GM18858 (cell line): Measurements from ENCODE around the gene STAMBPL1.

Experiments used
- ATAC-seq: cut with Tn5 transposase; IDR thresholded peaks from one replicate; pipeline ENCODE4 v1.9.1; 2021; ENCODE audit not compliant: unreplicated experiment

Gene STAMBPL1

DNA sequence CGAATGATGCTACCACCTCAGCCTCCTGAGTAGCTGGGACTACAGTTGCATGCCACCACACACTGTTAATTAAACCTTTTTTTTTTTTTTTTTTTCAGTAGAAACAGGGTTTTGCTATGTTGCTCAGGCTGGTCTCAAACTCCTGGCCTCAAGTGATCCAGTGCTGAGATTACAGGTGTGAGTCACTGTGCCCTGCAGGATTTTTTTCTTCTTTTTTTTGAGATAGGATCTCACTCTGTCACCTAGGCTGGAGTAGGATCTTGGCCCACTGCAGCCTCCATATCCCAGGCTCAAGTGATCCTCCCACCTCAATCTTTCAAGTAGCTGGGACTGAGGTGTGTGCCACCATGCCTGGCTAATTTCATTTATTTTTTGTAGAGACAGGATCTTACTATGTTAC is 66.2 kb downstream of the STAMBPL1 start:
- no peak for ATAC-seq

DNA sequence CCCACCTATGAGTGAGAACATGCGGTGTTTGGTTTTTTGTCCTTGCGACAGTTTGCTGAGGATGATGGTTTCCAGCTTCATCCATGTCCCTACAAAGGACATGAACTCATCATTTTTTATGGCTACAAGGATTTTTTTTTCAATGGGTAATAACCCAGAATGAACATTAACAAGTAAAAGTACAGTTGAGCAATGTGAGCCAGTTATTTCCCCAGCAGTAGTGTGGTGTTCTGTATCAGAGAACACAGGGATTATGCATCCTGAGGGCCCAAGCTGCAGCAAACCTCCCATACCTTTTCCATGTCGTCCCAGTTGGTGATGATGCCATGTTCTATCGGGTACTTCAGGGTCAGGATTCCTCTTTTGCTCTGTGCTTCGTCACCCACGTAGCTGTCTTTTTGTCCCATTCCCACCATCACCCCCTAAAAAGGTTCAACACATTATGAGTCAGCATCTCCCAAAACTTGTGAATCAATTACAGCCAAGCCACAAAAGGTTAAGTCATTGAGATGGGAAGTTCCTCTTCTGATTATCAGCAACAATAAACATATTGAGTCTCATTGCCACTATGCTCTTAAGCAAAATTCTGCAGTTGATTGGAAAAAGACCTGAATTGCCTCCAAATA is 67.0 kb downstream of the STAMBPL1 start:
- ATAC-seq = no peak

DNA sequence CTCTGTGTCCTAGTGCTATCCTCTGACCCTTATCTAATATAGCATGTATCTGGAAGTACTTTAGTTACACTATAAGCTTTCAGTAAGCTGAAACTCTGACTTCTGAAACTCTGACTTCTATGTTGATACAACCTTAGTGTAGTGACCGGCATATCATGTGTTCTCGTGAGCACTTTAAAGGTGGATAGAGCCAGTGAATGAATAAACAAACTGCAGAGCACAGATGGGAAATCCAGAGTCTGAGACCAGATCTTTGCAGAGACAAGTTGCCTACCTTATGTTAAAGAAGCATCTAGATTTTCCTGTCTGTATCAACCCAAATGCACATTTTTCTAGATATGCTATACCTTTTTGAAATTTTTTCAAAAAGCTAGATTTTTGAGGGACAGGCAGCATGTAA is 69.0 kb downstream of the STAMBPL1 start:
- ATAC-seq = no peak

DNA sequence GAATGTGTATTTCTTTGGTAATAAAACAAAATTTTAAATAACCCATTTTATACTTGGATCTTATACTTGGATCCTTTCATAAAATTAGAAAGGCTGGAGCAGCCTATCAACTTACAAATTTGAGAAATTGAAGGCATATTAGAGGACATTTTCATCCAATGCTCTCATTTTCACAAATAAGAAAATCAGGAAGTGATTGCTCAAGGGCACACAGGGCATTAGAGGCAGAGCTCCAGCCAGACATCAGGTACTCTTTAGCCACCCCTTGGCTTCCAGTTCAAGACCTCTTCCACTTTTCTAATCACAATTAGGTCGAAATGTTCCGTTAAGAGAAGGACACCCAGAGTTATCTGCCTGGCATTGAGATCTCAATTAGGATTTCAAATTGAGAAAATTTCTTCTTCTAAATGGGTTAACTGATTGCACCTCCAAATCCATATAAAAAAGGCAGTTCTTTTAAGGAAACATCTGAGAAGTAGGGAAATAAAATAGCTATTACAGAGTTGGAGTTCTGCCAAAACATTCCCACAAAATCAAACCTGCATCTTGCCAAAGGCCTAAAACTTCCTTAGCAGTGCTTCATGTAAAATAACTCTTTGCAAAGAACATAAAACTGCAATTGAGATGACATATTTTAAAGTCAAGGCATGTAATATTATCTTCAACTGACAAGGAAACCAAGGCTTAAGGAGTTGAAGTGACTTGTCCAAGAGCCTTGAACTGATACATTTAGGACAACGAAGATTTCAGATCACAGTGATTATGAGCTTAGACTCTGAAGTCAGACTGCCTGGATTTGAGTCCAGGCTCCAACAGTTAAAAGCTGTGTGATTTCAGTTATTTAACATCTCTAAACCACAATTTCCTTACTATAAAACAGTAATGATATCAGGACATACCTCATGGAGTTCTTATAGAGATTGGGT is 70.1 kb downstream of the STAMBPL1 start:
- no peak for ATAC-seq

DNA sequence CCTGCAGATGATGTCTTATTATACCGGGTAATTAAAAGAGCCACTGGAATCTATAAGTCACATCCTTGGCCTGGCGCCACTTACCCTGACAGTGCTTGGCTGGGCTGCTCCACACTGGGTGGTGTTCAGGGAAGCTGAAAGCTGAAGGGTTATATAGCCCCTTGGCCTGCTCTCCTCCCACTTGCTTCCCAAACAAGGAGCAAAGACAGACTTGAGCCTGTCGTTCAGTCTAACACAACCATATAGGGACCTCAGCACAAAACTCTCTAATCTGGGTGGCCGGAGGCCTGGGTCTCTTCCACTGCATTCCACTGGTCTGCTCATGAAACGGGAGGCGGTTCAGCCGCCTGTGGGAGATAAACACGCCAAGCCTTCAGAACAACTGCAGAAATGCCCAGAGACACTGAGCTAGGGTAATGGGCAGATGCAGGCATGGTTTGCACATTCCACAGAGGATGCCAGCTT is 72.6 kb downstream of the STAMBPL1 start, which contains the start of gene ACTA2:
ACTA2 (minus strand) TSS at position 127 of the 465 bp plus-strand sequence. CDS start 3,843 bp downstream, outside the sequence.
- ATAC-seq = no peak

DNA sequence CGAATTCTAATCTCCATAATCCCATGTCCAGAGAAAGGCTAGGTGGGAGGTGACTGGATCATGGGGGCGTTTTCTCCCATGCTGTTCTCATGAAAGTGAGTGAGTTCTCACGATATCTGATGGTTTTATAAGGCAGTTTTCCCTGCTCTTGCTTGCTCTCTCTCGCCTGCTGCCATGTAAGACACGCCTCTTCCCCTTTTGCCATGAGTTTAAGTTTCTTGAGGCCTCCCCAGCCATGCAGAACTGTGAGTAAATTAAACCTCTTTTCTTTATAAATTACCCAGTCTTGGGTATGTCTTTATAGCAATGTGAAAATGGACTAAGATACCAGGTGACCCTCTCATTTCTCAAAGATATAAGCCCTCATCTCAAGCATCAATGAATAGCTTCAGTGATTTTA is 73.6 kb downstream of the STAMBPL1 start:
- no peak for ATAC-seq

DNA sequence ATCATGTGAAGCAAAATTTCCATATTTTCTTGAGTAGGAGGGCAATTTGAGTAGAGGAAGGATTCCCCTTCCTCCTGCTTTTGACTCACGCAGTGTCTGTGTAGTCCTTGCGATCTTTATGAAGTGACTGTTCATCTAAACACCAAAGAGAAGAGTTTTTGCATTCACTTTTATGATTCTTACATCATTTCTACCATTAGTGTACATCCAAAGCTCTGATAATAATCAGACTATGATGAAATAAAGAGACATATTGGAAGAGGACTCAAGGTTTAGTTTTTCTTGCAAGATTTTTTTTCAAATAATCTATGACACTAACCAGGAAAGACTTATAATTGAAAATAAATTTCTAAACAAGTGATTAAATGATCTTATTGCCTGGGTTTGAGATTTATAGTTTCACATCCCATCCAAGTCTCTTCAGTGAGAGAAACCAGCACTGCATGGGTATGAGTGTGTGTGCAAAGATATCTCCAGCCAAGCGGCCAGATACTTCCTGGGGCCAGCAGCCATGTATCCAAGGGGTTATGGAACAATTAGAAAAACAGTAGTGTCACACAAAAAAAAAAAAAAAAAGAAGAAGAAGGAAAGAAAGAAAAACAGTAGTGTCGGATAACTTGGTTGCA is 74.5 kb downstream of the STAMBPL1 start:
- no peak for ATAC-seq

DNA sequence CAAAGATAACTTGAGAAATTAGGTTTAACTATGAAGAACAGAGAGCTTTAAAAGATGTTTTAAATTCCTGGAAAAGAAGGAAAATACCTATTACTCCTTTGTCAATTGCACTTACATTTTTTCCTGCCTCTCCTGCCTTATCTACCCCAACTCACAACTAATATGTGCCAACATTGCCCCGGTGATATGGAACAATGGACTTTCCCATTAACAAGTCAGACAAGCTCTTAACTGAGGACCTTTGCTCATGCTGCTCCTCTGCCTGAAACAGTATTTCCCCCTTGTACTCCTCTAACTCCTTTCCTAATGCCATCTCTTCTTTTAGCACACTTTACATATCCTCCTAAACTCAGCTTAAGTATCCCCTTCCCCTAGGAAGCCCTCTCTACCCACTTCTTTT is 77.3 kb downstream of the STAMBPL1 start:
- no peak for ATAC-seq

DNA sequence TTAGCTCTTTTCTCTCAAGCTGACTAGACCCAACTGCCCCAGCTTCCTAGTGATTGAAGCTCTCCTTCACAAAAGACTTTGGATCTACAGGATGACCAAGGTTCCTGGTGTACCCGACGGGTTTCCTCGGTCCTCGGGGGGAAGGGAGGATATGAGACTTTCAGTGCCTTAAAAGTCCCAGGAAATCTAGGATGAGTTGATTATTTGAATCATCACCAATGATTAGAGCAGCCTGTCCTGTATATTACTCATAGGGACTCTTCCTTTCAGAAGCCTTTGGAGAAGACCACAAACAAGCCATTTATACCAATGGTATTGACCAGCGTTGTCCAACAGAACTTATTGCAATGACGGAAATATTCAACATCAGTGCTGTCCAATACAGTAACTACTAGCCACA is 78.7 kb downstream of the STAMBPL1 start:
- no peak for ATAC-seq

DNA sequence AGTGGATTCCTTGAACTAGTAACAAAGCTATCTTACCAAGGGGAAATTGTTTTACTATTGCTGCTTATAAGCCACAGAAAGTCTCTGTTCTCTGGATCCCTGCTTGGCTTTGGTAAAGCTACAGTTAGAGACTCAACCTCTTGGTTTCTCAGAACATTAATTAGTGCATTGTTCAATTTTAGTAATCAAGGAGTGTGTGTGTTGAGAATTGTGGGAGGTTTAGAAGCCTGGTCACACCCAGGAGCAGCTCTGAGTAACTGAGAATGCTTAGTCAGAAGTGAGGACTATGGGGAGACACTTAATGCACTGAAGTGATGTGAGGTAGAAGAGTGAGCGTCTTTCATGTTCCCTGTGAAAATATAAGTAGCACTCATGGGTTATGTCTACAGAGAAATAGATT is 80.8 kb downstream of the STAMBPL1 start:
- ATAC-seq = no peak

DNA sequence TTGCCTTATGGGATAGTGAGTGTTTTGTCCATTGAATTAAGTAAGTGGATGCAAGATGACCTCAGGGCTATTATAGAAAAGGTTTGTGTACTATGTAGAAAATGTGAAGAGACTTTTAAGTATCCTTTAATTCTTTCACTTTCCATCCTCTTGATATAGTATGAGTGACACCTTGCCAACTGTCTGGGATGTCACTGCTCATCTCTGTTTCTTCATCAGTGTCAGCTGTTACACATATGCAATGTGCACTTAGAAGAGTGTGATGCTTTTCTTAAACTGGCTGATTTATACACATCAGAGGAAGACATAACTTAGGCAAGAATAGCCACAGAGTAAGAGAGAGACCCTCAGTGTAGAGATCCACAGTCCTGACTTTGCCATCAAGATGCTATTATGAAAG is 81.2 kb downstream of the STAMBPL1 start:
- no peak for ATAC-seq

DNA sequence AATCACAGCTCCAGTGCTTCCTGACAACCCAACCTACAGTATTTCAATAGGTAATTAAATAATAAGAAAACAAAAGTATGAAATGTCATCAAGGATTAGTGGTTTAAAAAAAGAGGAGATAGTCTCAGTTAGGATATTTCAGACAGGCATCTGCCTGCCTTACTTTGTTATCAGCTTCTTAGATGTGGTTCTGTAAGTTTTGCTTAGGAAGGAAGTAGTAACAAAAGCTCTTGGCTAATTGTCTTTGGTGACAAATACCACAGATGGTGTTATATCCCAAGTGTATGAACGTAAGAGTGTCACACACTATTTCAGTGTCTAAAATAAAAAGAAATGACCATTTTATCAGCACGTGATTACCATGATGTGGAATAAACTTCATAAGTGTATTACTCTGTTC is 82.3 kb downstream of the STAMBPL1 start:
- ATAC-seq = no peak

DNA sequence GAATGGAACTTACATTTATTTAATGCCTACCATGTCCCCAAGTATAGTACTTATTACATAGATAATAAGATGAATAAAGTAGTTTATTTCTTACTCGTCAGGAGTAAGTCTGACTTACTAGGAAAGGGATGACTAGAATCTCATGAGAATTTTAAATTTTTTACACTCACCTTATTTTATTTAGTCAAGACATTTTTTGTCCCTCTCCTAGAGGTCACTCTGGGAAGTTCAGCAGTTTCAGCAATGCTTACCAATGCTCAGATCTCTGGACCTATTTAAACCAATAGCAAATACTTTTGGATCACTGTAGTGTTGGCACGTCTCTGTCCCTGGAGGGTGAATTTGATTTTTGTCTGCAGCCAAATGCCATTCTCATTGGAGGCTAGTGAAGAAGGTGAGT is 83.3 kb downstream of the STAMBPL1 start:
- ATAC-seq = no peak

DNA sequence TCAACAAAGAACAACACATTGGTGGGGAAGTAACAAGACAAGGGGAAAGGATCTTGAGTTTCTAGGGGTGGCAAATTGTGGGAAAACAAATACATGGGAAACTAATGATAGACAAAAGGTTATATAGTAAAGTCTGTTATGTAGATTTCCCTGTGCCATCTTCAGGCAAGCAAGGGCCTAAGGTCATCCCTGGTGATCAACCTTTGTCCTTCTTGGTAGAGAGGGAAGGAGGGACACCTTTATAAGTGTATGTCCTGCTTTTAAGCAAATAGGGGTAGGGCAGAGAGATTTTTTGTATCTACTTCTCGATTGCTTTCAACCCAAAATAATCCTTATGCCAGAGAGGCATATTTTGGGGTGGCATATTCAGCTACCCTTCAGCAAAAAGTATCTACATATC is 84.3 kb downstream of the STAMBPL1 start:
- ATAC-seq = no peak

DNA sequence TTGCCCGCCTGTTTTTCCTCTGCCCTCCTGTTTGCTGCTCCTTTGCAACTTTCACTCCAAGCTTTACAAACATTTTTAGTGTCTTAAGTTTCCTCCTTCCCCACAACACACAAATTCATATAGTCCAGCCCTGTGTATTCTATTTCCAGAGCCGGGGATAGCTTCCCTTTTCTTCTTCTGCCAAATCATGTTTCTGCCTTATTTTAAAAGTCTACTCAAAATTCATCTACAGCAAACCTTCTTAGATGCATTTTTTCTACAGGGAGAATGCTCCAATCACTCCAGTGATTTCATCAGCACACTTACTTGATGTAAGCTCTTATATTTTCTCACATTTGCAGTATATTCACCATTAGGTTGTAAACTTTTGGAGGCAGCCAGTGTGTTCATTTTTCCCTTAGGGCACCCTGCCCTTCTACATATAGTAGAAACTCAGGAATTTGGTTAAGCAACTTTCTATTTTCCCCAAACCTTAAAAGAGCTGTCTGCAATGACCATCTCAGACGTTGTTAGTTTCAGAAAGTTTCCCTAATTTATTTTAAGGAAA is 84.9 kb downstream of the STAMBPL1 start:
- ATAC-seq = no peak

DNA sequence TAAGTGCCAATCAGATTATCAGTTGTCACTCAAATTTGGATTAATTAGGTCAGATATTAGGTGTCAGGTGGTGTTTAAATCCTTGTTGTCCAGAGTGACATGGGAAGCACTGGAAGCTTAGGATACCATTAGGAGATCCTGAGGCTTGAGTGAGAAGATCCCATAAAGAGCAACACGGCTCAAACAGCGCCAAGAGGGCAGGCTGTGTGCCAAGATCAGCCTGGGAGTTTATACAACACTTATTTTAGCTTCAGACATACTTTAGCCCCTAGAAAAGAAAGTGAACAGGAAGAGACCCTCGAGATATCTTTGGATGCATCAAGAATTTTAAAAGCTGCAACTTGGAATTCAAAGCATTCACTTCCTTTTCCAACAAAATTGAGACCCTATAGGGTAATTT is 86.8 kb downstream of the STAMBPL1 start:
- ATAC-seq = no peak

DNA sequence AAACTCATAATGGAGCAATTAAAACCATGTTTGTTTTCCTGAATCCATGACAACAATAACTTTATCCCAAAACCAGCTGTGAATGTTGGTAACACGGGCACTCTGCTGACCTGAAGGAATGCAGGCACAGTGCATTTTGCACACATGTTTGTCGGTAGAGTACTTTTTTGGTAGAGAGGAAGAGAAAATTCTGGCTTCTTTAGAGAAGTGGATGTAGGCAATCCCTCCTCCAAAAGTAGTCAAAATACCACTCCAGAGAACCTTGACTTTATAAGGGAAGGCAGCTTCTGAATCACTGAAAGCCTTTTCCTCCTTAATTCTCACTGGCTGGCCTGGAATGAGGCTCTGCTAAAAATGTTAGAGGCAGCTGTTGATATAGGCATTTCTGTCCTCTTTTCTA is 88.3 kb downstream of the STAMBPL1 start:
- no peak for ATAC-seq

DNA sequence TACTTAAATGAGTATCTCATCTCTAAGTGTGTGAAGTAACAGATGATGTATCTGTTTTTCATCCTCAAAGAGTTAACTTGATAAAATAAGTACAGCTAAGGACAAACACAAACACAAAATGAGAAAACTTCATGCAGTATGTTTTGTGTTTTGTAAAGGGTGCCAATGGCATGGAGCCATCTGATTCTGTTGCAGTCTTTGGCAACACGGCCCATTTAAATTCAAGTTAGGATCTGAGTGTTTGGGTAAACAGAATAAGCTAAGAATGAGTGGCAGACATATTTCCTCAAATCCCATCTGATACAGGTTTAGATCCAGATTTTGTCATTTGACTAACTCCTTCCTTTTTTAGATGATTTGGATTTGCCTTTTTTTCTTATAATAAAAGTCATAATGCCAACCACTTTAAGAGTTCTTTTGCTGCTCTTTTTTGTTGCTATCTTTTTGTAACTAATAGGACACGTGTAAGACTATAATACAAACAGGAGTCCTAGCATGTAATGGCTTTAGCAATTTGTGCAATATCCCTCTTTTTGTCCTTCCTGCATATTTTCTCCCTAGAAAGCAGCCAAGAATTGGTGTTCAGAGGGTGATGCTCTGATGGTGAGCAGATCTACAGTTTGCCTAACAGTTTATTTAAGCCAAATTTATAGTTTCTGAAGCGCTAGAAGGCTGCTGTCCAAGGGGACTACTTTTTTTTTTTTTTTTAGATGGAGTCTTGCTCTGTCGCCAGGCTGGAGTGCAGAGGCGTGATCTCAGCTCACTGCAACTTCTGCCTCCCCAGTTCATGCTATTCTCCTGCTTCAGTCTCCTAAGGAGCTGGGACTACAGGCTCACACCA is 91.4 kb downstream of the STAMBPL1 start:
- ATAC-seq = no peak
